Endothelial cell of umbilical vein (primary cell): ENCODE measurements around the gene RPS29. TPM values are rescaled to one million over a fixed set of nuclear protein-coding genes. Genes with fewer than 3 reads are reported as not detected.

Experiments
- BruUV-seq: library from RNA; stranded (reverse); fragments of 400-500 nt; replicated peaks from 2 replicates; lab custom pipeline; 2021; lab: Mats Ljungman, UMichigan
- CTCF ChIA-PET: fragments of 300-600, 350-600 bp; sonication (Branson Sonifier 250); formaldehyde crosslinking; loops from one replicate; lab custom pipeline; 2021; ENCODE audit warnings: antibody characterized with exemption, inconsistent platforms; lab: Charles Lee
- POLR2A ChIA-PET: fragments of 300-600, 350-600 bp; sonication (Branson Sonifier 250); formaldehyde crosslinking; loops from one replicate; lab custom pipeline; 2021; ENCODE audit warnings: antibody characterized with exemption, inconsistent platforms; lab: Charles Lee
- DNase-seq: peaks from one replicate; pipeline ENCODE4 v3.0.0-alpha.2; 2011; ENCODE audit warnings: low read depth, low spot score
- FAIRE-seq: peaks from 2 replicates; lab custom pipeline; 2011; peaks lifted over from hg19 to GRCh38; lab: Jason Lieb, UNC
- H2AFZ ChIP-seq: 2 replicates; pipeline ENCODE4 v1.6.0; 2012; ENCODE audit warnings: low read depth, low read length, control low read depth, inconsistent platforms
- H3K27ac ChIP-seq: 2 replicates; pipeline ENCODE4 v1.5.1; 2011; ENCODE audit warnings: low read depth, mild to moderate bottlenecking, control low read depth, low read length, moderate library complexity; ENCODE audit not compliant: insufficient read depth
- H3K27me3 ChIP-seq, 2 experiments: 2 replicates each; pipeline versions ENCODE4 v1.6.0 to v1.6.1; 2011; ENCODE audit warnings: low read length in 2 of 2, mixed read lengths in 1 of 2; ENCODE audit not compliant: control insufficient read depth in 2 of 2, insufficient read depth in 2 of 2
- H3K36me3 ChIP-seq, 2 experiments: 2 replicates in 1 of 2; 3 replicates in 1 of 2; pipeline ENCODE4 v1.5.1; 2011; ENCODE audit warnings: low read length in 2 of 2, mild to moderate bottlenecking in 1 of 2, moderate library complexity in 1 of 2; ENCODE audit not compliant: control insufficient read depth in 2 of 2, insufficient read depth in 2 of 2; ENCODE audit errors: extremely low read depth in 1 of 2
- H3K4me1 ChIP-seq: 3 replicates; pipeline ENCODE4 v1.5.1; 2011; ENCODE audit warnings: mild to moderate bottlenecking, low read length; ENCODE audit not compliant: control insufficient read depth, insufficient read depth; ENCODE audit errors: extremely low read depth
- H3K4me2 ChIP-seq: 2 replicates; pipeline ENCODE4 v1.6.1; 2011; ENCODE audit warnings: low read length, control low read depth, mixed read lengths; ENCODE audit not compliant: insufficient read depth
- H3K4me3 ChIP-seq, 3 experiments: fragments of 200-600 bp in 1 of 3; sonication (generic), shearing (Covaris generic) in 1 of 3; replicated peaks in 1 of 3; 2 replicates each; pipeline ENCODE4 v1.5.1; 2011 to 2016; ENCODE audit warnings: control low read depth in 3 of 3, low read length in 3 of 3, mild to moderate bottlenecking in 2 of 3, inconsistent platforms in 1 of 3, low read depth in 1 of 3, moderate library complexity in 1 of 3; ENCODE audit not compliant: insufficient read depth in 1 of 3
- H3K79me2 ChIP-seq: 2 replicates; pipeline ENCODE4 v1.6.0; 2012; ENCODE audit warnings: low read length, inconsistent platforms; ENCODE audit not compliant: control insufficient read depth, insufficient read depth
- H3K9ac ChIP-seq: replicated peaks from 2 replicates; pipeline ENCODE3; 2011; ENCODE audit warnings: low read length, control low read depth; ENCODE audit not compliant: insufficient read depth; ENCODE audit errors: extremely low read depth
- H3K9me1 ChIP-seq: replicated peaks from 3 replicates; pipeline ENCODE4 v1.6.0; 2011; ENCODE audit warnings: mild to moderate bottlenecking, low read length; ENCODE audit not compliant: control insufficient read depth, insufficient read depth; ENCODE audit errors: extremely low read depth
- H3K9me3 ChIP-seq: replicated peaks from 2 replicates; pipeline ENCODE4 v1.5.1; 2012; ENCODE audit warnings: low read length, inconsistent platforms; ENCODE audit not compliant: control insufficient read depth, insufficient read depth
- H4K20me1 ChIP-seq: replicated peaks from 2 replicates; pipeline ENCODE3; 2011; ENCODE audit warnings: mild to moderate bottlenecking, low read length; ENCODE audit not compliant: control insufficient read depth, insufficient read depth; ENCODE audit errors: extremely low read depth
- FOS ChIP-seq: IDR thresholded peaks from 2 replicates; pipeline ENCODE4 v1.6.1; 2011; ENCODE audit warnings: mild to moderate bottlenecking, low read length, moderate library complexity, borderline replicate concordance; ENCODE audit not compliant: insufficient read depth
- MYC ChIP-seq: IDR thresholded peaks from one replicate; pipeline ENCODE4 v1.6.1; 2011; ENCODE audit warnings: mild to moderate bottlenecking, low read depth, low read length
- POLR2A ChIP-seq: IDR thresholded peaks from 2 replicates; pipeline ENCODE4 v1.6.1; 2012; ENCODE audit warnings: low read depth, mild to moderate bottlenecking, control low read depth, low read length
- dilution Hi-C: fragments of 300-500 bp; cut with MboI; formaldehyde crosslinking; loops from one replicate; pipeline ENCODE4 v1.15.0; 2019; ENCODE audit warnings: low sequenced_read_pairs; ENCODE audit not compliant: extremely low pct_ligation_motif_present
- intact Hi-C: fragments of 100-400 bp; cut with micrococcal nuclease; formaldehyde crosslinking; loops from one replicate; pipeline ENCODE4 v1.10.0; 2022
- polyA plus RNA-seq, 4 experiments: library from polyadenylated mRNA; depleted of rRNA in 3 of 4; stranded (reverse) in 3 of 4; unstranded in 1 of 4; fragments of >200 nt; gene quantifications; 2 replicates each; pipeline versions ENCODE4 v1.2.1 to v1.2.3, GENCODE V29; 2011 to 2012; ENCODE audit warnings: missing spikeins in 1 of 4
- total RNA-seq: library from RNA; stranded (reverse); gene quantifications from 2 replicates; pipeline ENCODE4 v1.2.3, GENCODE V29; 2021

Gene RPS29
- total and polyA plus RNA-seq, 2 donors (not counting 3 experiments of a cell fraction or from before 2014, with no cell fraction given), result 1,408 to 14,040 TPM

GRCh38 chr14:49583629-49584028 is 2.6 kb downstream of the RPS29 start:
- H3K4me3 ChIP-seq, result peak overlapping the region in 1 of 3 experiments; percentile 19
- TF ChIP-seq FOS (no peak), POLR2A (peak; percentile 27)
- H4K20me1 ChIP-seq, result peaks cover 5% of the 10 kb centered on the region
- H3K9me3 ChIP-seq, result no peaks in the 10 kb centered on the region
- H3K4me2 ChIP-seq, result peak overlapping the region; percentile 94
- H3K27ac ChIP-seq, result no peak overlapping the region
- H3K79me2 ChIP-seq, result peaks cover 61% of the 10 kb centered on the region
- peaks cover 6 to 8% of the 10 kb centered on the region in 2 experiments for H3K36me3 ChIP-seq
- intact Hi-C loops, result no loop called here
- no TSS peak for BruUV-seq
- no peaks in the 10 kb centered on the region for H3K9me1 ChIP-seq
- no peak overlapping the region for H3K9ac ChIP-seq
- ChIA-PET POLR2A (no interaction called here), CTCF (interaction anchor here (1.5 kb wide), 1 partner anchor 50 kb away, joined by 4 read pairs; no protein-coding TSS in a partner anchor)
- no peak overlapping the region for H2AFZ ChIP-seq
- dilution Hi-C loops, result no loop called here
- H3K27me3 ChIP-seq, result no peaks in the 10 kb centered on the region
- no peak for FAIRE-seq
- H3K4me1 ChIP-seq, result peaks cover 10% of the 10 kb centered on the region
- no peak for DNase-seq

- Histone ChIP-seq H3K27ac (no peak overlapping the region), H3K9me3 (no peaks in the 10 kb centered on the region), H3K79me2 (peaks cover 61% of the 10 kb centered on the region), H2AFZ (no peak overlapping the region), H3K9ac (no peak overlapping the region), H4K20me1 (peaks cover 5% of the 10 kb centered on the region), H3K9me1 (no peaks in the 10 kb centered on the region), H3K4me3 (no peak overlapping the region), H3K36me3 (peaks cover 8% of the 10 kb centered on the region in 2 experiments), H3K4me1 (peaks cover 10% of the 10 kb centered on the region), H3K27me3 (no peaks in the 10 kb centered on the region), H3K4me2 (no peak overlapping the region)
- POLR2A ChIA-PET, result interaction anchor here (0.7 kb wide), 2 partner anchors 29 to 120 kb away, joined by 3 to 6 read pairs; no protein-coding TSS in a partner anchor
- BruUV-seq, result no TSS peak
- TF ChIP-seq POLR2A (peak; percentile 66), MYC (no peak)
- dilution Hi-C loops, result no loop called here
- CTCF ChIA-PET, result interaction anchor here (1.3 to 1.5 kb wide), 2 partner anchors 52 to 121 kb away, joined by 4 read pairs; no protein-coding TSS in a partner anchor
- DNase-seq (no peak), FAIRE-seq (no peak)
- intact Hi-C loops, result no loop called here
Observed at GRCh38 chr14:49582113-49582977, 3.8 kb downstream of the RPS29 start.
